ENCODE results near the gene SLC2A1.

DNA sequence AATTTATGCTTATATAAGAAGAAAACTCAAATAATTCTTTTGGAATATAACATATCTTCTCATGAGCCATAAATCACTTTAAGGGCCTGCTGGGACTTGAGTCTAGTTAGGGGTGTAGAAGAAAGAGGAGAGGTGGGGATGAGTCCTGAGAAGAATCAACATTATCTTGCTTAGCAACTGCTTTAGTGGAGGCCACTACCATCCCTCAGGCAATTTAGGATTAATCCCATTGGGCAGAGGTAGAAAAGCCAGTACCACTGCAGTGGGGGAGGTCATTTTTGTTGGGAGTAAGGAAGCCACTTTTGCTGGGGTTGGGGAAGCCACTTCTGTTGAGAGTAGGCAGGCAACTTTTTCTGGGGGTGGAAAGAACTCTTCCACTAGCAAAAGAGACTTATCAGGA is 47.7 kb downstream of the SLC2A1 start:
- TF ChIP-seq CTCF (IDR thresholded peaks at IDR 0.05) (no peak), POLR2A (IDR thresholded peaks at IDR 0.05) (no peak)
